Peyer's patch (tissue), 4 donors: ENCODE results near the gene ZNF609.

Experiments used
- POLR2A ChIP-seq, 2 donors: fragments of 450-650 bp; IDR thresholded peaks; one replicate each; pipeline ENCODE4 v1.5.1; 2017; ENCODE audit warnings: antibody characterized with exemption in 2 of 2, mild to moderate bottlenecking in 2 of 2, moderate library complexity in 2 of 2
- TF ChIP-seq, protein P1 (sequence below), 6 experiments: fragments of 450-650 bp in 4 of 6; fragments of 200-600 bp in 2 of 6; sonication (generic) in 1 of 6; IDR thresholded peaks; one replicate each; pipeline ENCODE4 v1.5.1; 2017 to 2019; ENCODE audit warnings: antibody characterized with exemption in 6 of 6, mild to moderate bottlenecking in 3 of 6, moderate library complexity in 1 of 6

DNA sequence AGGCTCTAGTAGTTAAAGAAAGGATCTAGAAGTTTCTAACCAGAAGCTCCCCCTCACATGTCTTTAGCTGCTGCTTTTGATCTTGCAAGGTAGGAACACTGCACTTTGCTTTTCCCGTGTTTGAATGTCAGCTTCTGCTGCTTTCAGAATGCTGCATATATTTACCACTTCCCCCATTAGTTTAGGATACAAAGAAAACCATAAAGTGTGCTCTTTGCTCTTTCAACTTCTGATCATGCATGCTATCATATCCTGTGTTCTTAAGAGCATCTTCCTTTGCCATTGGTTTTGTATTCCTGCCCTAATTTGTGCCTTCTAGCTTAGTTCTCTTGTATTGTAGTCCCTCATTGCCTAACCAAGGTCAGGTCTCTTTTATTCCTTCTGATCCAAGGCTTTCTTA lies 43.3 kb downstream of the ZNF609 start:
- TF ChIP-seq, protein P1, sequence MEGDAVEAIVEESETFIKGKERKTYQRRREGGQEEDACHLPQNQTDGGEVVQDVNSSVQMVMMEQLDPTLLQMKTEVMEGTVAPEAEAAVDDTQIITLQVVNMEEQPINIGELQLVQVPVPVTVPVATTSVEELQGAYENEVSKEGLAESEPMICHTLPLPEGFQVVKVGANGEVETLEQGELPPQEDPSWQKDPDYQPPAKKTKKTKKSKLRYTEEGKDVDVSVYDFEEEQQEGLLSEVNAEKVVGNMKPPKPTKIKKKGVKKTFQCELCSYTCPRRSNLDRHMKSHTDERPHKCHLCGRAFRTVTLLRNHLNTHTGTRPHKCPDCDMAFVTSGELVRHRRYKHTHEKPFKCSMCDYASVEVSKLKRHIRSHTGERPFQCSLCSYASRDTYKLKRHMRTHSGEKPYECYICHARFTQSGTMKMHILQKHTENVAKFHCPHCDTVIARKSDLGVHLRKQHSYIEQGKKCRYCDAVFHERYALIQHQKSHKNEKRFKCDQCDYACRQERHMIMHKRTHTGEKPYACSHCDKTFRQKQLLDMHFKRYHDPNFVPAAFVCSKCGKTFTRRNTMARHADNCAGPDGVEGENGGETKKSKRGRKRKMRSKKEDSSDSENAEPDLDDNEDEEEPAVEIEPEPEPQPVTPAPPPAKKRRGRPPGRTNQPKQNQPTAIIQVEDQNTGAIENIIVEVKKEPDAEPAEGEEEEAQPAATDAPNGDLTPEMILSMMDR (IDR thresholded peaks at IDR 0.05), result no peak
- no peak for TF ChIP-seq POLR2A (IDR thresholded peaks at IDR 0.05)
